GM18507 (cell line): ENCODE results near the gene OR4F29.
"Not testable (repeated sequence)": the region's sequence is repeated elsewhere in the genome, so short reads cannot be mapped to it uniquely, and the experiment has no call there.

Experiments used
- DNase-seq: peaks from one replicate; pipeline ENCODE4 v3.0.0; 2011; ENCODE audit warnings: low read depth; ENCODE audit not compliant: insufficient read length; ENCODE audit errors: extremely low spot score
- FAIRE-seq: peaks from 2 replicates; lab custom pipeline; 2011; peaks lifted over from hg19 to GRCh38; lab: Jason Lieb, UNC

OR4F29 gene

GRCh38 chr1:451578-451977 is at the start of gene OR4F29:
OR4F29 (minus strand) TSS chr1:451678; CDS start chr1:451678, 0 bp downstream.
- DNase-seq, FAIRE-seq: not testable (repeated sequence)
